ENCODE data around the gene GNAL.

- TF ChIP-seq POLR2AphosphoS5 (IDR thresholded peaks at IDR 0.05; ENCODE audit: low read depth, low read length) (no peak), REST (IDR thresholded peaks at IDR 0.05; ENCODE audit: insufficient read depth in 1 of 2, low read depth in 2 of 2, low read length in 2 of 2) (no peak), TAF1 (IDR thresholded peaks at IDR 0.05; ENCODE audit: borderline replicate concordance, insufficient read depth, low read length) (no peak)
These were observed 31.5 kb upstream of the GNAL start for GRCh38 chr18:11657554-11657953.
